Immature natural killer cell (primary cell): ENCODE results near the gene NOX5. TPM values are rescaled to one million over a fixed set of nuclear protein-coding genes. Genes with fewer than 3 reads are reported as not detected.
A peak's percentile ranks its signal among the peaks of the same experiment; 100 is the strongest.

Experiments used
- DNase-seq, 3 donors: peaks; one replicate each; pipeline ENCODE4 v3.0.0; 2022; ENCODE audit warnings: mixed read lengths in 1 of 3
- H3K27ac Mint-ChIP-seq, 6 donors: one replicate each; pipeline ENCODE4 v1.8.0; 2020; ENCODE audit warnings: mixed read lengths in 6 of 6, mild to moderate bottlenecking in 5 of 6, inconsistent platforms in 4 of 6, moderate library complexity in 3 of 6
- H3K27me3 Mint-ChIP-seq, 3 donors: one replicate each; pipeline ENCODE4 v1.8.0; 2020 to 2021; ENCODE audit warnings: low read depth in 3 of 3, mild to moderate bottlenecking in 3 of 3, mixed read lengths in 3 of 3, moderate library complexity in 3 of 3, inconsistent platforms in 1 of 3
- H3K36me3 Mint-ChIP-seq, 3 donors: one replicate each; pipeline ENCODE4 v1.8.0; 2020; ENCODE audit warnings: mixed read lengths in 3 of 3, inconsistent platforms in 2 of 3, mild to moderate bottlenecking in 2 of 3
- H3K4me1 Mint-ChIP-seq, 2 donors: one replicate each; pipeline ENCODE4 v1.8.0; 2020; ENCODE audit warnings: inconsistent platforms in 2 of 2, mild to moderate bottlenecking in 2 of 2, mixed read lengths in 2 of 2, moderate library complexity in 1 of 2
- H3K4me3 Mint-ChIP-seq, 5 donors: one replicate each; pipeline ENCODE4 v1.8.0; 2020; ENCODE audit warnings: mild to moderate bottlenecking in 5 of 5, mixed read lengths in 5 of 5, inconsistent platforms in 3 of 5, moderate library complexity in 3 of 5
- H3K9me3 Mint-ChIP-seq, 6 donors: one replicate each; pipeline ENCODE4 v1.8.0; 2020; ENCODE audit warnings: mild to moderate bottlenecking in 6 of 6, mixed read lengths in 6 of 6, inconsistent platforms in 4 of 6, moderate library complexity in 3 of 6
- polyA plus RNA-seq, 3 donors: library from polyadenylated mRNA; unstranded; fragments of 300-500 nt; fragmentation: Illumina TruSeq; gene quantifications; one replicate each; pipeline ENCODE4 v1.2.3, GENCODE V29; 2021

NOX5 gene
- polyA plus RNA-seq, 3 donors from 2014 or later = 1.1 TPM; not detected in 2

DNA sequence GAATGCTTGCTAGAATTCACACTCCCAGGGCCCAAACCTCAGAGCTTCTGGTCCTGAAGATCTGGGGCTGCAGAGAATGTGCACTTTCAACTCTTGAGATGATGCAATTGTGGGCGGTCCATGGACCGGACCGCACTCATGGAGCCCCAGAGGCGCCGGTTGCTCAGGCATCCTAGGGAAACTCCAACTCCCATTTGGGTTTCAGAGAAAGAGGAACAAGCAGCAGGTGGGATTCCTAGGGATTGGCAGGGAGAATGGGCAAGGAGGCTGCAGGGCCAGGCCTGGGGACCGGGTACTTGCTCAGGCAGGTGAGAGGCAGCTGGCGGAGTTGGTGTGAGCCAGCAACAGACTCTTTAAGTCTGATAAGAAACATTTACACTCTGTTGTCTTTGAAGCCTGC is 3.5 kb downstream of the NOX5 start:
- no peak overlapping the region for H3K27ac Mint-ChIP-seq
- no peaks in the 10 kb centered on the region for H3K4me1 Mint-ChIP-seq
- no peaks in the 10 kb centered on the region for H3K36me3 Mint-ChIP-seq
- DNase-seq = no peak
- H3K4me3 Mint-ChIP-seq = no peak overlapping the region
- peaks cover 0 to 3% (median 0%) of the 10 kb centered on the region in 6 donors for H3K9me3 Mint-ChIP-seq
- H3K27me3 Mint-ChIP-seq = peaks cover 0 to 6% (median 4%) of the 10 kb centered on the region in 3 donors

DNA sequence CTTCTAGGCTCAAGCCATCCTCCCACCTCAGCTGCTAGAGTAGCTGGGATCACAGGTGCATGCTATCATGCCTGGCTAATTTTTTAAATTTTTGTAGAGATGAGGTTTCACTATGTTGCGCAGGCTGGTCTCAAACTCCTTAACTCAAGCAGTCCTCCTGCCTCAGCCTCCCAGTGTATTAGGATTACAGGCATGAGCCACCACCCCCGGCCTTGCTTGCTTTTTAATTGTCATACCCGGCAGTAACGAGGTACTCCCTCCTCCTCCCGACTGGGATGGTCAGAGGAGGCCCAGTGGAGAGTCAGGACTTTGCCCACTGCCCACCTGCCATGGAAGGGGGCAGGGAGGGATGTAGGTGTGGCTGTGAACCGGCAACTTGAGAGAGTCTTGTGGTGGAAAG is 4.5 kb downstream of the NOX5 start:
- H3K27ac Mint-ChIP-seq = no peak overlapping the region
- H3K9me3 Mint-ChIP-seq = no peaks in the 10 kb centered on the region
- H3K36me3 Mint-ChIP-seq = no peaks in the 10 kb centered on the region
- H3K27me3 Mint-ChIP-seq = peaks cover 0 to 8% (median 4%) of the 10 kb centered on the region in 3 donors
- no peaks in the 10 kb centered on the region for H3K4me1 Mint-ChIP-seq
- no peak for DNase-seq
- H3K4me3 Mint-ChIP-seq = no peak overlapping the region

DNA sequence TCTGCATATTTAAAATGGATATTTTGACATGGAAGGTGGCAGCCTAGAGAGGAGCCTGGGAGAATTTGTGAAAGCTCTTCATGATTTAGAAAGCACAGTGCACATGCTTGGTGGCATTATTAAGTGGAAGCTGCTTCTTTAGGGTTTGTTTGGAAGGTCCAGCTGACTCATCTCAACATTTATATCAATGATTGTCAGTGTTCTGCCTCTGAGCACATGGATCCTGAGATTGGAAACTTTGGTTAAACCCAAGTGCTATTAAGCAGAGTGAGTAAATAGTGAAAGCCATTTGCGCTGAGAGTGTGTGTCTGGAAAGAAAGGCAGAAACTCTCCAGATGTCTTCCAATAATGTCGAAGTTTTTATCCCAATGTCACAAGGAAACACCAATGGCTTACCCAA is 7.4 kb downstream of the NOX5 start:
- H3K27me3 Mint-ChIP-seq = peaks cover 2 to 6% (median 3%) of the 10 kb centered on the region in 3 donors
- H3K4me1 Mint-ChIP-seq = no peaks in the 10 kb centered on the region
- no peaks in the 10 kb centered on the region for H3K9me3 Mint-ChIP-seq
- no peaks in the 10 kb centered on the region for H3K36me3 Mint-ChIP-seq
- DNase-seq = no peak
- H3K27ac Mint-ChIP-seq = no peak overlapping the region
- H3K4me3 Mint-ChIP-seq = no peak overlapping the region

DNA sequence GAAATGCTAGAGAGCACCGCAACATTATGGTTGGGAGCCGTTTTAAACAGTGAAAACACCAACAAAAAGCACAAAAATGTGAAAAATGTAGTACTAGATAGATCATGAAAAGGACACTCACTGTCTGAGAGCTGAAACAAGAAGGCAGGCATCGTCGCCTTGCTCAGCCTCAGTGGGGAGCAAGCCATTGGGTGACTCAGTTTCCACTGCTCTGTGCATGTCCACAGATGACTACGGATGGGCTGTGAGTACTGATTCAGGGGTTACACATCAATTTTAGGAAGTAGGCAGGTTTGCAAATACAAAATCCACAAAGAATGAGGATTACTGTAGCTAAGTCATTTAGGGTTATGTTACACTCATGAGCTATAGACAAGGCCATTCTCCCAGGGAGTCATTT is 10.8 kb downstream of the NOX5 start:
- Mint-ChIP-seq H3K36me3 (no peaks in the 10 kb centered on the region), H3K27me3 (peaks cover 4 to 7% (median 6%) of the 10 kb centered on the region in 3 donors), H3K9me3 (no peaks in the 10 kb centered on the region), H3K4me3 (no peak overlapping the region), H3K27ac (no peak overlapping the region), H3K4me1 (no peaks in the 10 kb centered on the region)
- DNase-seq = no peak

DNA sequence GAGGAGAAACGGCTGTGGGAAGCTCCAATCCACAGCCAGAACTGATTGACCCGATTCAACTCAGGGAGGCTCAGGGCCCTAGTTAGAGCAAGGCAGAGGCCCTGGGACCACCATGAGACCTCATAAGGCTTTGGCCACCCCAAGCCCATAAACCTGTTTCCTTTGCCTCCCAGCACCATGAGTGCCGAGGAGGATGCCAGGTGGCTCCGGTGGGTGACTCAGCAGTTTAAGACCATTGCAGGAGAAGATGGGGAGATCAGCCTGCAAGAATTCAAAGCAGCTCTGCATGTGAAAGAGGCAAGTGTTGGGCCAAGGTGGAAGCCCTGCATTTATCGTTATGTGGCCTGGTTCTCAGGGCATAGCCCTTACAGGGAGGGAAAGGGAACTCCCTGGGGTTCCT is 11.9 kb downstream of the NOX5 start:
- Mint-ChIP-seq H3K36me3 (no peaks in the 10 kb centered on the region), H3K4me1 (peaks cover 0 to 6% of the 10 kb centered on the region in 2 donors), H3K4me3 (no peak overlapping the region), H3K27me3 (peaks cover 7 to 14% (median 9%) of the 10 kb centered on the region in 3 donors), H3K27ac (no peak overlapping the region), H3K9me3 (no peaks in the 10 kb centered on the region)
- DNase-seq = no peak

DNA sequence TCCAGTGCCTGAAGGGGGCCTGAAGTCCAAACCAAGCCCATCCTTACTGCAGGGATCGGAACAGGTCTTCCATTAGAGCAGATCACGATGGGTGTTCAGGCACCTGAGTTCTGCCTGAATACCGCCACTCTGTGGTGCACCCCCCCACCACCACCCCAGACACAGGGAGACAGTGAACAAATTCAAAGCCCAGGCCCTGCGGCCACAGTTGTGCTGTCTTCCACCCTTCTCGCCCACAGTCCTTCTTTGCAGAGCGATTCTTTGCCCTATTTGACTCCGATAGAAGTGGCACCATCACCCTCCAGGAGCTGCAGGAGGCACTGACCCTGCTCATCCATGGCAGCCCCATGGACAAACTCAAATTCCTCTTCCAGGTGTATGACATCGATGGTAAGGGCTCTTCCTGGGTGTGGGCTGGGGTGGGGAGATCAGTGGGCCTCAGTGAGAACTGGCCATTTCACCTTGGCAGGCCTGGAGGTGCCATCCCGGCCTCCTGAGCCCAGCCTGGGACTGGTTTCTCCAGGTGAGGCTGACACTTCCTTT is 13.6 kb downstream of the NOX5 start:
- Mint-ChIP-seq H3K4me1 (peaks cover 4 to 6% of the 10 kb centered on the region in 2 donors), H3K9me3 (no peaks in the 10 kb centered on the region), H3K27ac (no peak overlapping the region), H3K4me3 (no peak overlapping the region), H3K36me3 (no peaks in the 10 kb centered on the region), H3K27me3 (peaks cover 8 to 17% (median 9%) of the 10 kb centered on the region in 3 donors)
- DNase-seq = no peak

DNA sequence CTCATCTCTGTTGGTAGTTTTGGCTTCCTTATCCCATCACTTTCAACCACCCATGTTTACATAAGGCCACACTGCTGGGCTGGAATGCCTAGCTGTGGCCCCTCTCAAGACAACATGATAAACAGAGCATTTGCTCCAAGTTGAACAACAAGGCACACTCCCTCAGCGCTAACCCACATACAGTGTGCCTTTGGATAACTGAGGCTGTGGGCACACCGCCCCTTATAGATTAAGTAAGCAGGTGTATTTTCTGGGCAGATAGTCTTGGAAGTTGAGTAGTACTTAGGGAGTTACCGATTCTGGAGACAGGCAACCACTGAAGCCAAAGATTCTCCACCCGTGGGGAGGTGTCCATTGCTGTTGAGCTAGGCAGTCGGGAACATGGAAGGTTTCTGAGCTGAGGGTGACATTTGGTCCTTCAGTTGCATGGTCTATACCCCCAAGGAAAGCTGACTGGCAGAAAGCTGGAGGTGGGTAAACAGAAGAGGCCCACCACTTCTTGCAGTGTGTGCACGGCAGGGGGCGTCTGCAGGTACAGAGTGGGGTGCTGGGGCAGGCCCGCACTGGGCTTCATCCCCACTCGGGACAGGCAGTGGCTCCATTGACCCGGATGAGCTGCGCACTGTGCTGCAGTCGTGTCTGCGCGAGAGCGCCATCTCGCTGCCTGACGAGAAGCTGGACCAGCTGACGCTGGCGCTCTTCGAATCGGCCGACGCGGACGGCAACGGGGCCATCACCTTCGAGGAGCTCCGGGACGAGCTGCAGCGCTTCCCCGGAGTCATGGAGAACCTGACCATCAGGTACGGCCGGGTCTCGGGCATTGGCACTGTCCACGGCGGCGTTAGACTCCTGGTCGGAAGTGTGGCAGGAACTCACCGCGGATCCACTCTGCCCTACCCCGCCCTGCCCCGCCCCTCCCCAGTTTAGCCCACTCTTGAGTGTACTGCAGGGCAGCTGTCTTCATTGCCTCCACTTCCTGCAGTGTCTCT is 16.8 kb downstream of the NOX5 start:
- H3K9me3 Mint-ChIP-seq = no peaks in the 10 kb centered on the region
- no peak overlapping the region for H3K27ac Mint-ChIP-seq
- peaks cover 6 to 19% (median 9%) of the 10 kb centered on the region in 3 donors for H3K27me3 Mint-ChIP-seq
- peak overlapping the region; percentile 30 to 61 (median 41) for H3K4me3 Mint-ChIP-seq
- no peaks in the 10 kb centered on the region for H3K36me3 Mint-ChIP-seq
- no peak for DNase-seq
- peaks cover 4 to 6% of the 10 kb centered on the region in 2 donors for H3K4me1 Mint-ChIP-seq

DNA sequence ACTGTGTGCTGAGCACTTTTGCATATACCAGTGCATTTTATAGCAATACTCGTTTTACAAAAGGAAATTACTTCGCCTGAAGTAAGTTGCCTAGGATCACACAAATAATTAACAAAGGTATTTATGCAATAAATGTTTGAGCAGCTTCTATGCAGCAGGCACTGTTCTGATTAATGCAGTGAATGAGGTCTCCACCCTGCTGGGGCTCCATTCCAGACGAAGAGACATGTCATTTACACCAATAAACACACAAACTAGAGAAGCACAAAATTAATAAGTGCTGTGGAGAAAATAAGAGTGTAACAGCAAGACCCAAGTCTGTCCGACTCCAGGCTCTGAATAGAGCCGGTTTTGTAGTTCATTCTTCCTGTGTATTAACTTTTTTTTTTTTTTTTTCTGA is 17.5 kb downstream of the NOX5 start:
- no peak for DNase-seq
- Mint-ChIP-seq H3K9me3 (no peaks in the 10 kb centered on the region), H3K27me3 (peaks cover 7 to 17% (median 9%) of the 10 kb centered on the region in 3 donors), H3K4me1 (peaks cover 4 to 6% of the 10 kb centered on the region in 2 donors), H3K36me3 (no peaks in the 10 kb centered on the region), H3K27ac (no peak overlapping the region), H3K4me3 (peak overlapping the region in 3 of 5 donors; percentile 41 to 57 (median 41))

DNA sequence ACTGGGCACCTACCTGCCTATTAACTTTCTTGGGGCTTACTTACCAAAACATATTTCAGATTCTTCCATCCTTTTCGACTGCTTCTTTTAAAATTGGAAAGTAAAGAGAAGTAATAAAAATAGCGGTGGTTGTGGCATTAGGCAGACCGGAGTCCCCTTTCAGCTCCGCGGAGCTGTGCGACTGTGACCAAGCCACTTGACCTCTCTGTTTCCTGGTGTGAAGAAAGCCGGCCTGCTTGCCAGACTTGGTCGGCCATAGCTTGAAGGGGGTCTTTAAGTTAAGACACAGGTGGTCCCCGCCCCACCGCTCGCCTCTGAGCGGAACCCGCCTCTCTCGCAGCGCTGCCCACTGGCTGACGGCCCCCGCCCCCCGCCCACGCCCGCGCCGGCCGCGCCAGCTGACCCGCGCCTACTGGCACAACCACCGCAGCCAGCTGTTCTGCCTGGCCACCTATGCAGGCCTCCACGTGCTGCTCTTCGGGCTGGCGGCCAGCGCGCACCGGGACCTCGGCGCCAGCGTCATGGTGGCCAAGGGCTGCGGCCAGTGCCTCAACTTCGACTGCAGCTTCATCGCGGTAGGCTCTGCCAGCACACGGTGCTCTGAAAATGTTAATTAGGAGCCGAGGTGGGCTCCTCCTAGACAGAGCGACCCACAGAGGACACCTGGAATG is 18.3 kb downstream of the NOX5 start:
- no peaks in the 10 kb centered on the region for H3K36me3 Mint-ChIP-seq
- no peak for DNase-seq
- peak overlapping the region in 1 of 5 donors; percentile 42 for H3K4me3 Mint-ChIP-seq
- H3K27me3 Mint-ChIP-seq = peaks cover 3 to 21% (median 6%) of the 10 kb centered on the region in 3 donors
- H3K4me1 Mint-ChIP-seq = peaks cover 4 to 6% of the 10 kb centered on the region in 2 donors
- H3K27ac Mint-ChIP-seq = no peak overlapping the region
- no peaks in the 10 kb centered on the region for H3K9me3 Mint-ChIP-seq

DNA sequence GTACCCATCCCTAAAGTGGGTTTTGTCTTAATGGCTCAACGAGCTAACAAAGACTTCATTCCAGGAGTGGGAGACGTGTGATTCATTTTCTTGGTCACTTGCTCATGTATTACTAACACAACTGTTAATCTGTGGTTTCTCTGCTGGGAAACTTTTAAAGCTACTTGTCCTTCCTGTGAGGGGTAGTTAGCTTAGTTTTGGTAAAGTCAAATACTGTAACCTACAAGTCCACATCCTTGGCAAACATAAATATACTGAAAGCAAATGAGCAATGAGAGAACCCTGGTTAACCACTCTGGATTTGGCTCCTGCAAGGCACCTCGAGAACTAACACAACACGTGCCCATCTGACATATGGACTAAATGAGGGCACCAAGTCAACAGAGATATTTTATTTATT is 19.9 kb downstream of the NOX5 start:
- Mint-ChIP-seq H3K36me3 (no peaks in the 10 kb centered on the region), H3K4me1 (peaks cover 4 to 6% of the 10 kb centered on the region in 2 donors), H3K27ac (no peak overlapping the region), H3K27me3 (peaks cover 3 to 21% (median 5%) of the 10 kb centered on the region in 3 donors), H3K9me3 (no peaks in the 10 kb centered on the region), H3K4me3 (no peak overlapping the region)
- no peak for DNase-seq

DNA sequence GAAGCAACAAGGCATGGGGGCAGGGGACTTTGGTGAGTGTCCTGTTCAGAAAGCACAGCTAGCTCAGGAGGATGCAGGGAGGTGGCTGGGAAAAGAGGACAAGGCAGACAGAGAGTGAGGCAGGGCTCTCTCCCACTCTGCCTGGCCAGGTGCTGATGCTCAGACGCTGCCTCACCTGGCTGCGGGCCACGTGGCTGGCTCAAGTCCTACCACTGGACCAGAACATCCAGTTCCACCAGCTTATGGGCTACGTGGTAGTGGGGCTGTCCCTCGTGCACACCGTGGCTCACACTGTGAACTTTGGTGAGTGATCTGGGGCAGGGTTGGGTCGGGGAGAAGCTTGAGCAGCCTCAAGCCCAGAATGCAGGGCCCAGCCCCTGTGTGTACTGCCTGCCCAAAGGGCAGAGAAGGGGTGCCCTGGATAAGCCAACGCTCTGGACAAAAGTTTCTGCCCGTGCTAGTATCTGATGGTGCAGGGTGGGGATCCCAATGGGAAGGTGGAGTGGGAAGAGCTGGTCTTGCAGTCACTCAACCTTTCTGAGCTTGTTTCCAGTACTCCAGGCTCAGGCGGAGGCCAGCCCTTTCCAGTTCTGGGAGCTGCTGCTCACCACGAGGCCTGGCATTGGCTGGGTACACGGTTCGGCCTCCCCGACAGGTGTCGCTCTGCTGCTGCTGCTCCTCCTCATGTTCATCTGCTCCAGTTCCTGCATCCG is 20.9 kb downstream of the NOX5 start:
- Mint-ChIP-seq H3K4me3 (no peak overlapping the region), H3K36me3 (no peaks in the 10 kb centered on the region), H3K9me3 (no peaks in the 10 kb centered on the region), H3K27ac (no peak overlapping the region), H3K27me3 (peaks cover 3 to 20% (median 7%) of the 10 kb centered on the region in 3 donors), H3K4me1 (peaks cover 4 to 6% of the 10 kb centered on the region in 2 donors)
- no peak for DNase-seq

DNA sequence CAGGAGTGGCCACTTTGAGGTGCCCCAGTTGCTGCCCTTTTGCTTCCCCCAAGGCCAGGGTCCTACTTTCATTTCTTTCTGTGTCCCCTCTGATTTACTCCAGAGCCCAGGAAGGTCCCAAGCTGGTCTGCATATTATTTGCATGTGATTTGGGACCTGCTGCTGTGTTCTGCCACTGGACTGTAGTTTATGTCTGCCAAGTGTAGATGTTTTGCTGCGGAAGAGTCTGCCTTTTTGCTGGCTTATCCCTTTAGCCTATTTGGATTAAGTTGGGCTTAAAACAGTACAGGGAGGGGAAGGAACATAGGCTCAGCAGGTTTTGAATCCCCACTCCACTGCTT is 21.4 kb downstream of the NOX5 start:
- DNase-seq = no peak
- Mint-ChIP-seq H3K27ac (no peak overlapping the region), H3K36me3 (no peaks in the 10 kb centered on the region)

DNA sequence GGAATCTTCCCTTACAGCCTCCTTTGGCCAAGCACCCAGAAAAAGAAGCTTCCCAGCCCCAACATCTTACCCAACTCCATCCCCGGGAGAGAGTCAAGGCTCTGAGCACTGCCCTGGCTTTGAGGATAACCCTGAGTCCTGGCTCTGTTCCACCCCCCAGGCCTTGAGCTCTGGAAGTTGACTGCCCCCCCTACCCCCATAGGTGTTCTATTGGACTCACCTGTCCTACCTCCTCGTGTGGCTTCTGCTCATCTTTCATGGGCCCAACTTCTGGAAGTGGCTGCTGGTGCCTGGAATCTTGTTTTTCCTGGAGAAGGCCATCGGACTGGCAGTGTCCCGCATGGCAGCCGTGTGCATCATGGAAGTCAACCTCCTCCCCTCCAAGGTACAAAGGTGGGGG is 22.3 kb downstream of the NOX5 start:
- H3K27ac Mint-ChIP-seq = no peak overlapping the region
- H3K27me3 Mint-ChIP-seq = peaks cover 3 to 9% (median 3%) of the 10 kb centered on the region in 3 donors
- DNase-seq = no peak

More for the DNA sequence above, 21.4 kb downstream of the NOX5 start:
- H3K27me3 Mint-ChIP-seq = peaks cover 3 to 15% (median 5%) of the 10 kb centered on the region in 3 donors
- H3K4me3 Mint-ChIP-seq = no peak overlapping the region
- peaks cover 4% of the 10 kb centered on the region in 2 donors for H3K4me1 Mint-ChIP-seq
- no peaks in the 10 kb centered on the region for H3K9me3 Mint-ChIP-seq

More for the DNA sequence above, 22.3 kb downstream of the NOX5 start:
- Mint-ChIP-seq H3K4me3 (no peak overlapping the region), H3K36me3 (no peaks in the 10 kb centered on the region), H3K9me3 (no peaks in the 10 kb centered on the region), H3K4me1 (peaks cover 0 to 3% of the 10 kb centered on the region in 2 donors)
